ENCODE results near the gene CYP11A1.

DNA sequence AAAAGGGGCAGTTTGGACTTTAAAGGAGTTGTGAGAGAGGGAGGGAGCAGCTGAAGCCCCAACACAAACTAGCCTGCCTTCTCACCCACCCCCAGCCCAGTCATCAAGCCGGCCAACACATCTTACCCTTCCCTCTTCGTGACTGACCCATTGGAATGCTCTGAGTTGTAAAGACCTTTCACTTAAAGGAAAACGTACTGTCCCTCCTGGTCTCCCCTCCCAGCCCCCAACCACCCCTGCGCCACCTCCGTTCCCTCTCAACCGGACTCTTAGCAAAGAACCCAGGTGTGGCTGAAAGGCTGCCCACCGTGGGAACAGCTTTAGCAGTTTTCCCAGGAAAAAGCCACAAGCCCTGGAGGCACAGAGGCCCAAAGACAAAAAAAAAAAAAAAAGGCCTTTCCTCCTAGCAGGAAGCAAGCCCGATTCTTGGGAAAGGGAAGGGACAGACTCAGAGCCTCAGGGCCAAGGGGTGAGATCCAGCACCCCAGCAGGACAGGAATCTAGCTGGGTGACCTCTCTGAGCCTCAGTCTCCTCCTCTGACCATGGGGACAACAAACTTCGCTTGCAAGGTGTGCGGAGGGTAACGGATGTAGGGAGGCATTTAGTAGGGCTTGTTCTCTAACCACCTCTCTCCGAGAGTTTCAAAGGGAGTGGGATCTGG is 2.4 kb downstream of the CYP11A1 start:
- TF ChIP-seq, protein P1, sequence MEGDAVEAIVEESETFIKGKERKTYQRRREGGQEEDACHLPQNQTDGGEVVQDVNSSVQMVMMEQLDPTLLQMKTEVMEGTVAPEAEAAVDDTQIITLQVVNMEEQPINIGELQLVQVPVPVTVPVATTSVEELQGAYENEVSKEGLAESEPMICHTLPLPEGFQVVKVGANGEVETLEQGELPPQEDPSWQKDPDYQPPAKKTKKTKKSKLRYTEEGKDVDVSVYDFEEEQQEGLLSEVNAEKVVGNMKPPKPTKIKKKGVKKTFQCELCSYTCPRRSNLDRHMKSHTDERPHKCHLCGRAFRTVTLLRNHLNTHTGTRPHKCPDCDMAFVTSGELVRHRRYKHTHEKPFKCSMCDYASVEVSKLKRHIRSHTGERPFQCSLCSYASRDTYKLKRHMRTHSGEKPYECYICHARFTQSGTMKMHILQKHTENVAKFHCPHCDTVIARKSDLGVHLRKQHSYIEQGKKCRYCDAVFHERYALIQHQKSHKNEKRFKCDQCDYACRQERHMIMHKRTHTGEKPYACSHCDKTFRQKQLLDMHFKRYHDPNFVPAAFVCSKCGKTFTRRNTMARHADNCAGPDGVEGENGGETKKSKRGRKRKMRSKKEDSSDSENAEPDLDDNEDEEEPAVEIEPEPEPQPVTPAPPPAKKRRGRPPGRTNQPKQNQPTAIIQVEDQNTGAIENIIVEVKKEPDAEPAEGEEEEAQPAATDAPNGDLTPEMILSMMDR (IDR thresholded peaks at IDR 0.05): no peak
- TF ChIP-seq POLR2A (IDR thresholded peaks at IDR 0.05): no peak
- TF ChIP-seq EP300 (IDR thresholded peaks at IDR 0.05): no peak
- TF ChIP-seq POLR2AphosphoS5 (IDR thresholded peaks at IDR 0.05): no peak

All from suprapubic skin (tissue), 4 donors.